C4-2B (cell line): ENCODE results near the gene FAM20C.

Experiments
- H3K27ac ChIP-seq: fragments of 450-650 bp; 2 replicates; pipeline ENCODE4 v1.5.1; 2017
- CTCF ChIP-seq: fragments of 450-650 bp; conservative IDR thresholded peaks from 2 replicates; pipeline ENCODE4 v1.5.1; 2017; ENCODE audit warnings: mild to moderate bottlenecking
- ZFX ChIP-seq: fragments of 450-650 bp; IDR thresholded peaks from 2 replicates; pipeline ENCODE4 v1.6.1; 2017

The FAM20C gene

GRCh38 chr7:209906-210305 is 17.5 kb downstream of the FAM20C start:
- TF ChIP-seq ZFX (no peak), CTCF (no peak)
- no peak overlapping the region for H3K27ac ChIP-seq

- H3K27ac ChIP-seq: no peak overlapping the region
- TF ChIP-seq CTCF: no peak
- no peak for TF ChIP-seq ZFX
These were observed 18.1 kb downstream of the FAM20C start for GRCh38 chr7:210401-210925.

- TF ChIP-seq ZFX (no peak), CTCF (no peak)
- no peak overlapping the region for H3K27ac ChIP-seq
These were observed 18.8 kb downstream of the FAM20C start for GRCh38 chr7:211033-211714.

- no peak for TF ChIP-seq ZFX
- TF ChIP-seq CTCF: no peak
- H3K27ac ChIP-seq: no peak overlapping the region
These were observed 19.3 kb downstream of the FAM20C start for GRCh38 chr7:211715-212058.

- TF ChIP-seq ZFX (no peak), CTCF (no peak)
- H3K27ac ChIP-seq: no peak overlapping the region
These were observed 20.4 kb downstream of the FAM20C start for GRCh38 chr7:212754-213153.

GRCh38 chr7:213324-213993 is 21.1 kb downstream of the FAM20C start:
- TF ChIP-seq ZFX: no peak
- no peak for TF ChIP-seq CTCF
- H3K27ac ChIP-seq: no peak overlapping the region

GRCh38 chr7:214410-215212 is 22.2 kb downstream of the FAM20C start:
- H3K27ac ChIP-seq: peak overlapping the region; percentile 34
- no peak for TF ChIP-seq ZFX
